SK-N-SH treated with all-trans-retinoic acid at 6 μM for 48 hours (cell line): ENCODE measurements around the gene EMSY.

Experiments used
- ATAC-seq: fragments of 200-7000 bp; cut with Tn5 transposase; 3 replicates; pipeline ENCODE4 v1.9.1; 2020; ENCODE audit warnings: mild to moderate bottlenecking, moderate library complexity
- ARNTL ChIP-seq: fragments of 450-650 bp; formaldehyde crosslinking; IDR thresholded peaks from 2 replicates; pipeline ENCODE4 v1.5.0; 2020; ENCODE audit warnings: low read depth, mild to moderate bottlenecking, moderate library complexity, borderline replicate concordance
- BACH2 ChIP-seq: fragments of 250-450 bp; sonication (Bioruptor Pico); IDR thresholded peaks from 2 replicates; pipeline ENCODE4 v1.9.0; 2021; ENCODE audit warnings: mild to moderate bottlenecking, borderline replicate concordance
- CSDC2 ChIP-seq: fragments of 250-450 bp; sonication (Bioruptor Pico); IDR thresholded peaks from 2 replicates; pipeline ENCODE4 v1.5.0; 2020; ENCODE audit warnings: mild to moderate bottlenecking, moderate library complexity
- CSRNP3 ChIP-seq: fragments of 250-450 bp; sonication (Bioruptor Pico); IDR thresholded peaks from 2 replicates; pipeline ENCODE4 v1.5.1; 2021; ENCODE audit warnings: mild to moderate bottlenecking, moderate library complexity
- ESRRG ChIP-seq: fragments of 250-450 bp; sonication (Bioruptor Pico); IDR thresholded peaks from 2 replicates; pipeline ENCODE4 v1.6.1; 2021; ENCODE audit warnings: mild to moderate bottlenecking
- ISL1 ChIP-seq: fragments of 250-450 bp; sonication (Bioruptor Pico); IDR thresholded peaks from 2 replicates; pipeline ENCODE4 v2.1.2; 2022; ENCODE audit warnings: mild to moderate bottlenecking, moderate library complexity
- OSR1 ChIP-seq: fragments of 250-450 bp; sonication (Bioruptor Pico); IDR thresholded peaks from 2 replicates; pipeline ENCODE4 v1.8.0; 2022; ENCODE audit warnings: moderate library complexity, mild to moderate bottlenecking, inconsistent platforms
- PPARA ChIP-seq: fragments of 250-450 bp; sonication (Bioruptor Pico); IDR thresholded peaks from 2 replicates; pipeline ENCODE4 v1.5.0; 2020; ENCODE audit warnings: mild to moderate bottlenecking, borderline replicate concordance
- RARB ChIP-seq: fragments of 250-450 bp; sonication (Bioruptor Pico); IDR thresholded peaks from 2 replicates; pipeline ENCODE4 v1.8.0; 2021; ENCODE audit warnings: mild to moderate bottlenecking, moderate library complexity
- TCF4 ChIP-seq: fragments of 250-450 bp; sonication (Bioruptor Pico); IDR thresholded peaks from 2 replicates; pipeline ENCODE4 v1.8.0; 2021; ENCODE audit warnings: mild to moderate bottlenecking, moderate library complexity, borderline replicate concordance
- TOX ChIP-seq: fragments of 250-450 bp; sonication (Bioruptor Pico); IDR thresholded peaks from 2 replicates; pipeline ENCODE4 v1.8.0; 2021; ENCODE audit warnings: mild to moderate bottlenecking, moderate library complexity, borderline replicate concordance
- ZC3H10 ChIP-seq: fragments of 250-450 bp; sonication (Bioruptor Pico); IDR thresholded peaks from 2 replicates; pipeline ENCODE4 v1.5.1; 2021; ENCODE audit warnings: mild to moderate bottlenecking, moderate library complexity
- ZFP3 ChIP-seq: fragments of 250-450 bp; sonication (Bioruptor Pico); IDR thresholded peaks from 2 replicates; pipeline ENCODE4 v1.5.0; 2020; ENCODE audit warnings: mild to moderate bottlenecking, moderate library complexity
- ZFP30 ChIP-seq: fragments of 450-650 bp; formaldehyde crosslinking; IDR thresholded peaks from 2 replicates; pipeline ENCODE4 v1.5.0; 2022; ENCODE audit warnings: mild to moderate bottlenecking, moderate library complexity
- ZNF565 ChIP-seq: fragments of 450-650 bp; formaldehyde crosslinking; conservative IDR thresholded peaks from 2 replicates; pipeline ENCODE4 v1.5.0; 2020; ENCODE audit warnings: low read depth, mild to moderate bottlenecking, moderate library complexity
- ZNF70 ChIP-seq: fragments of 450-650 bp; formaldehyde crosslinking; IDR thresholded peaks from 2 replicates; pipeline ENCODE4 v1.5.0; 2020; ENCODE audit warnings: mild to moderate bottlenecking, moderate library complexity
- TF ChIP-seq, protein P1 (sequence below): fragments of 250-450 bp; sonication (Bioruptor Pico); IDR thresholded peaks from 2 replicates; pipeline ENCODE4 v1.8.0; 2020; ENCODE audit warnings: mild to moderate bottlenecking, moderate library complexity, borderline replicate concordance
- TF ChIP-seq, protein P2 (sequence below): fragments of 250-450 bp; sonication (Bioruptor Pico); IDR thresholded peaks from 2 replicates; pipeline ENCODE4 v1.5.1; 2020; ENCODE audit warnings: low read depth, mild to moderate bottlenecking, moderate library complexity
- TF ChIP-seq, protein P3 (sequence below): fragments of 250-450 bp; sonication (Bioruptor Pico); IDR thresholded peaks from 2 replicates; pipeline ENCODE4 v1.5.0; 2020; ENCODE audit warnings: mild to moderate bottlenecking, moderate library complexity

The EMSY gene

DNA sequence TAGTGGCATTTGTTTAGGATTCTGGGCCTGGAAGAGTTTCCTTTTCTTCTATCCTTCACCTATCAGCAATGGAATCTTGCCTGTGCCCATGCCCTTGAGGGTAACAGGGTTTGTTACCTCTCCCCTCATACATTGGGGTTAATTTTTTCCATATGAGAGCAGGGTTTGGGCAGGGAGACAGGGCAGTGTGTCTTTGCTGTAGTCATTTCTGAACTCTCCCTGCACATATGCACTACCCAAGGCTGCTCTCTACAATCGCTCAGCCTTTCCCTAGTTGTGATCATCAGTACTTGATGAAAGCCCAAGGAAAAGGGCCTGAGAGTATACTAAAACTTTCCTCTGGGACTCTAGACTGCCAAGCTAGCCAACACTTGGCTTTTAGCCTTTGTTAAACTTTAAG is 130.1 kb downstream of the EMSY start:
- ATAC-seq, result no peak
- TF ChIP-seq ZFP3 (CRISPR knock-in tag) (no peak), TCF4 (CRISPR knock-in tag) (no peak), CSDC2 (CRISPR knock-in tag) (no peak), ZNF70 (no peak), ARNTL (CRISPR knock-in tag) (no peak)
- TF ChIP-seq, protein P1, sequence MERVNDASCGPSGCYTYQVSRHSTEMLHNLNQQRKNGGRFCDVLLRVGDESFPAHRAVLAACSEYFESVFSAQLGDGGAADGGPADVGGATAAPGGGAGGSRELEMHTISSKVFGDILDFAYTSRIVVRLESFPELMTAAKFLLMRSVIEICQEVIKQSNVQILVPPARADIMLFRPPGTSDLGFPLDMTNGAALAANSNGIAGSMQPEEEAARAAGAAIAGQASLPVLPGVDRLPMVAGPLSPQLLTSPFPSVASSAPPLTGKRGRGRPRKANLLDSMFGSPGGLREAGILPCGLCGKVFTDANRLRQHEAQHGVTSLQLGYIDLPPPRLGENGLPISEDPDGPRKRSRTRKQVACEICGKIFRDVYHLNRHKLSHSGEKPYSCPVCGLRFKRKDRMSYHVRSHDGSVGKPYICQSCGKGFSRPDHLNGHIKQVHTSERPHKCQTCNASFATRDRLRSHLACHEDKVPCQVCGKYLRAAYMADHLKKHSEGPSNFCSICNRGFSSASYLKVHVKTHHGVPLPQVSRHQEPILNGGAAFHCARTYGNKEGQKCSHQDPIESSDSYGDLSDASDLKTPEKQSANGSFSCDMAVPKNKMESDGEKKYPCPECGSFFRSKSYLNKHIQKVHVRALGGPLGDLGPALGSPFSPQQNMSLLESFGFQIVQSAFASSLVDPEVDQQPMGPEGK (CRISPR knock-in tag), result no peak
- TF ChIP-seq, all 23 proteins: peak for 0

GRCh38 chr11:76577226-76577920 is 132.6 kb downstream of the EMSY start:
- peak; percentile 98 for ATAC-seq
- 0 out of 2 replicates have a peak, but pooled peaks have one; percentile 14 for TF ChIP-seq CSDC2 (CRISPR knock-in tag)
- TF ChIP-seq CSRNP3 (CRISPR knock-in tag), result no peak
- peak; percentile 51 for TF ChIP-seq ISL1 (CRISPR knock-in tag)
- TF ChIP-seq RARB, result no peak
- TF ChIP-seq, protein P1 (CRISPR knock-in tag), result peak; percentile 77
- TF ChIP-seq, protein P2, sequence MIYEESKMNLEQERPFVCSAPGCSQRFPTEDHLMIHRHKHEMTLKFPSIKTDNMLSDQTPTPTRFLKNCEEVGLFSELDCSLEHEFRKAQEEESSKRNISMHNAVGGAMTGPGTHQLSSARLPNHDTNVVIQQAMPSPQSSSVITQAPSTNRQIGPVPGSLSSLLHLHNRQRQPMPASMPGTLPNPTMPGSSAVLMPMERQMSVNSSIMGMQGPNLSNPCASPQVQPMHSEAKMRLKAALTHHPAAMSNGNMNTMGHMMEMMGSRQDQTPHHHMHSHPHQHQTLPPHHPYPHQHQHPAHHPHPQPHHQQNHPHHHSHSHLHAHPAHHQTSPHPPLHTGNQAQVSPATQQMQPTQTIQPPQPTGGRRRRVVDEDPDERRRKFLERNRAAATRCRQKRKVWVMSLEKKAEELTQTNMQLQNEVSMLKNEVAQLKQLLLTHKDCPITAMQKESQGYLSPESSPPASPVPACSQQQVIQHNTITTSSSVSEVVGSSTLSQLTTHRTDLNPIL (CRISPR knock-in tag), result no peak
- TF ChIP-seq TCF4 (CRISPR knock-in tag), result peak; percentile 92
- TF ChIP-seq, protein P3, sequence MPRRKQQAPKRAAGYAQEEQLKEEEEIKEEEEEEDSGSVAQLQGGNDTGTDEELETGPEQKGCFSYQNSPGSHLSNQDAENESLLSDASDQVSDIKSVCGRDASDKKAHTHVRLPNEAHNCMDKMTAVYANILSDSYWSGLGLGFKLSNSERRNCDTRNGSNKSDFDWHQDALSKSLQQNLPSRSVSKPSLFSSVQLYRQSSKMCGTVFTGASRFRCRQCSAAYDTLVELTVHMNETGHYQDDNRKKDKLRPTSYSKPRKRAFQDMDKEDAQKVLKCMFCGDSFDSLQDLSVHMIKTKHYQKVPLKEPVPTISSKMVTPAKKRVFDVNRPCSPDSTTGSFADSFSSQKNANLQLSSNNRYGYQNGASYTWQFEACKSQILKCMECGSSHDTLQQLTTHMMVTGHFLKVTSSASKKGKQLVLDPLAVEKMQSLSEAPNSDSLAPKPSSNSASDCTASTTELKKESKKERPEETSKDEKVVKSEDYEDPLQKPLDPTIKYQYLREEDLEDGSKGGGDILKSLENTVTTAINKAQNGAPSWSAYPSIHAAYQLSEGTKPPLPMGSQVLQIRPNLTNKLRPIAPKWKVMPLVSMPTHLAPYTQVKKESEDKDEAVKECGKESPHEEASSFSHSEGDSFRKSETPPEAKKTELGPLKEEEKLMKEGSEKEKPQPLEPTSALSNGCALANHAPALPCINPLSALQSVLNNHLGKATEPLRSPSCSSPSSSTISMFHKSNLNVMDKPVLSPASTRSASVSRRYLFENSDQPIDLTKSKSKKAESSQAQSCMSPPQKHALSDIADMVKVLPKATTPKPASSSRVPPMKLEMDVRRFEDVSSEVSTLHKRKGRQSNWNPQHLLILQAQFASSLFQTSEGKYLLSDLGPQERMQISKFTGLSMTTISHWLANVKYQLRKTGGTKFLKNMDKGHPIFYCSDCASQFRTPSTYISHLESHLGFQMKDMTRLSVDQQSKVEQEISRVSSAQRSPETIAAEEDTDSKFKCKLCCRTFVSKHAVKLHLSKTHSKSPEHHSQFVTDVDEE (CRISPR knock-in tag), result peak; percentile 86; the same call in 1 of the 2 replicates
- peak; percentile 53; the same call in 1 of the 2 replicates for TF ChIP-seq ZFP3 (CRISPR knock-in tag)
- TF ChIP-seq, all 23 proteins: peak for 6

DNA sequence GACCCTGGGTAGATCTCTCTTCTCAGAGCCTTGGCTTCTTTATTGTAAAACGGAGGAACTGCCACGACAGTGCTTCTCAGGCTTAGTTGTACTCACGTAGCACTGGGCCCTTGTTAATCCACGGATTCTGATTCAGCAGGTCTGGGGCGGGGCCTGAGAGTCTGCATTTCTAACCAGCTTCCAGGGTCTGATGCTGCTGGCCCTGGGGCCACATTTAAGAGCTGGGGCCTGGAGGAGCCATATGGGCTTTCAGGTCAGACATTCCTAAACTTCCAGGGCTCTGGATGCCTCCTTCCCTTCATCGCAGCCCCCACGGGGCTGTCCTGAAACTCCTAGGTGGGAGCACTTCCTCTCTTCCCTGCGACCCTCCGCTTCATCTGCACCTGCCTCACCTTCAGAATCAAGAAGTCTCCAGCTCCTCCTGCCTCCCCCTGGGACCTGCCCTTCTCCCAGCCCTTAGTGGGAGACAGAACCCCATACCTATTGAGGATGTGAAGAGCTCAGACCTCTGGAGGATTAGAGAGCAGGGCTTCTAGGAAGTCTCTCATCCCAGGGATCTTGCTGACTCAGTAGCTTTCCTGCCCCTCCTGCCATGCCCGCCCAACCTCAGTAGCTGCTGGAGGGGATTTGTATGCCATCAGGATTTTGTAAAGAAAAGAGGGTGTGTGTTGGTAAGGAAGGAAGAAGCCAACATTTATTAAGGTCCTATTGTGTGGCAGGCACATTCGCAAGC is 133.3 kb downstream of the EMSY start:
- ATAC-seq, result peak; percentile 11; the same call in 2 of the 3 replicates
- TF ChIP-seq, protein P2 (CRISPR knock-in tag), result no peak
- no peak for TF ChIP-seq ZFP30 (CRISPR knock-in tag)
- TF ChIP-seq BACH2, result no peak
- TF ChIP-seq ZNF565 (CRISPR knock-in tag), result no peak
- TF ChIP-seq ZC3H10 (CRISPR knock-in tag), result no peak
- no peak for TF ChIP-seq TOX (CRISPR knock-in tag)
- no peak for TF ChIP-seq ARNTL (CRISPR knock-in tag)
- no peak for TF ChIP-seq PPARA (CRISPR knock-in tag)
- no peak for TF ChIP-seq CSRNP3 (CRISPR knock-in tag)
- TF ChIP-seq ESRRG (CRISPR knock-in tag), result no peak
- no peak for TF ChIP-seq RARB
- TF ChIP-seq, protein P3 (CRISPR knock-in tag), result no peak
- TF ChIP-seq CSDC2 (CRISPR knock-in tag), result no peak
- TF ChIP-seq OSR1 (CRISPR knock-in tag), result no peak
